Activated CD8-positive, alpha-beta memory T cell treated with anti-CD3 and anti-CD28 coated beads, Interleukin-2, amount 50 U/mL, for 4 hours (primary cell): Measurements from ENCODE around the gene ADSS1.

Source experiments
- DNase-seq: peaks from one replicate; pipeline ENCODE4 v3.0.0-alpha.2; 2020

Gene ADSS1

GRCh38 chr14:104723651-104724406 is at the start of gene ADSS1:
ADSS1 (plus strand) TSS chr14:104724229; CDS start chr14:104724271, 42 bp downstream.
- peak; percentile 59 for DNase-seq

- no peak for DNase-seq
Measured at GRCh38 chr14:104675447-104675846, 48.6 kb upstream of the ADSS1 start.

GRCh38 chr14:104676130-104676693 is 47.8 kb upstream of the ADSS1 start:
- no peak for DNase-seq

GRCh38 chr14:104676694-104677511 is 47.1 kb upstream of the ADSS1 start:
- DNase-seq, result peak; percentile 49

GRCh38 chr14:104677512-104678332 is 46.3 kb upstream of the ADSS1 start:
- peak; percentile 79 for DNase-seq

- no peak for DNase-seq
Measured at GRCh38 chr14:104678346-104678745, 45.7 kb upstream of the ADSS1 start.

- no peak for DNase-seq
Measured at GRCh38 chr14:104678901-104679705, 44.9 kb upstream of the ADSS1 start.

GRCh38 chr14:104680056-104680805 is 43.8 kb upstream of the ADSS1 start:
- DNase-seq, result no peak

- DNase-seq, result no peak
Measured at GRCh38 chr14:104680806-104681688, 43.0 kb upstream of the ADSS1 start.

GRCh38 chr14:104681689-104682074 is 42.3 kb upstream of the ADSS1 start:
- no peak for DNase-seq

GRCh38 chr14:104682107-104682593 is 41.9 kb upstream of the ADSS1 start:
- no peak for DNase-seq

GRCh38 chr14:104683653-104684448 is 40.2 kb upstream of the ADSS1 start:
- no peak for DNase-seq

- no peak for DNase-seq
Measured at GRCh38 chr14:104684449-104684821, 39.6 kb upstream of the ADSS1 start.

GRCh38 chr14:104685216-104685997 is 38.6 kb upstream of the ADSS1 start:
- DNase-seq, result no peak

- DNase-seq, result no peak
Measured at GRCh38 chr14:104685998-104686610, 37.9 kb upstream of the ADSS1 start.

GRCh38 chr14:104686624-104687517 is 37.2 kb upstream of the ADSS1 start:
- no peak for DNase-seq
